ENCODE results near the gene CEP131. TPM values are rescaled to one million over a fixed set of nuclear protein-coding genes. Genes with fewer than 3 reads are reported as not detected.

The CEP131 gene
- total and polyA plus RNA-seq, 2 of the 8 experiments (the other 6 are each of a cell fraction or from before 2014, with no cell fraction given): 5.9 to 23.2 TPM

DNA sequence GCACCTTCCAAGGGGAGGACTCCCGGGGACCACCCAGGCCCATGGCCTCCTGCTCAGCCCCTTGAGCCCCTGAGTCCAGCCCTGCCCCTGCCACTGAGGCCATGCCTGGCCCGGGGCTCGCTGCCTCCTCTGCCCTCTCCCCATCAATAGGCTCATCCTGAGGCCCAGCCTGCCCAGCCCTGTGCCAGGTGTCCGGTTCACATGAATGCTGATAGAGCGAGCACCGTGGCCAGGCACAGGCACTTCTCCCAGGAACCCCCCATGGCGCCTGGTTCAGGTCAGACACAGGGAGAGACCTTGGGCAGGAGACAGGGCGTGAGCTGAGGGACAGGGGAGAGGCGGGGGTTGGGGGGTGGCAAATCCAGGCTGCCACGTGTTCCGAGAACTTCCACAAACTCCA, 60.3 kb downstream of the CEP131 start:
- Histone ChIP-seq H3K36me3 (ENCODE audit: control insufficient read depth in 2 of 4, insufficient read depth in 4 of 4, low read length in 3 of 4) (no peaks in the 10 kb centered on the region), H3K27me3 (replicated peaks in 1 of 4; ENCODE audit: control insufficient read depth in 3 of 4, extremely low read depth in 1 of 4, insufficient read depth in 3 of 4, low read length in 3 of 4) (peaks cover 0 to 7% (median 4%) of the 10 kb centered on the region in 4 experiments; a peak in 5 of 7 replicates), H3K23ac (ENCODE audit: insufficient read length) (no peak overlapping the region), H4K5ac (ENCODE audit: insufficient read length, low read depth, low read length) (no peak overlapping the region), H2BK5ac (ENCODE audit: low read depth, low read length) (no peak overlapping the region), H2BK12ac (ENCODE audit: low read depth, low read length) (no peak overlapping the region), H2BK20ac (ENCODE audit: low read length) (no peak overlapping the region), H3K4ac (replicated peaks; ENCODE audit: insufficient read length, low read depth, low read length) (no peak overlapping the region), H4K8ac (ENCODE audit: extremely low read depth, insufficient read depth, low read length) (peak overlapping the region; percentile 68), H4K20me1 (replicated peaks in 1 of 2; ENCODE audit: control insufficient read depth in 1 of 2, insufficient read depth in 2 of 2, low read length in 2 of 2) (peaks cover 0 to 2% of the 10 kb centered on the region in 2 experiments), H2AK5ac (ENCODE audit: low read depth, low read length) (no peak overlapping the region), H3K23me2 (ENCODE audit: low read depth, low read length) (peaks cover 5% of the 10 kb centered on the region; the same call in 1 of the 2 replicates), H3K79me1 (ENCODE audit: low read depth, low read length) (no peaks in the 10 kb centered on the region), H2AFZ (ENCODE audit: low read length) (no peak overlapping the region), H3K4me1 (replicated peaks in 1 of 4; ENCODE audit: control insufficient read depth in 3 of 4, insufficient read depth in 4 of 4, low read length in 3 of 4) (peaks cover 0 to 12% (median 3%) of the 10 kb centered on the region in 4 experiments; a peak in 4 of 7 replicates), H3K4me3 (ENCODE audit: extremely low read depth in 1 of 4, insufficient read depth in 2 of 4, low read depth in 3 of 4, low read length in 4 of 4) (no peak overlapping the region), H2BK120ac (replicated peaks; ENCODE audit: low read depth, low read length) (no peak overlapping the region), H3K9ac (replicated peaks in 1 of 4; ENCODE audit: extremely low read depth in 1 of 4, low read depth in 3 of 4, low read length in 3 of 4) (no peak overlapping the region), H3K27ac (ENCODE audit: low read depth, low read length) (no peak overlapping the region), H3K18ac (ENCODE audit: extremely low read depth, low read length) (no peak overlapping the region), H2BK15ac (ENCODE audit: low read length) (no peak overlapping the region), H3K56ac (replicated peaks; ENCODE audit: insufficient read length, low read depth, low read length) (no peak overlapping the region), H3K9me3 (ENCODE audit: insufficient read depth in 2 of 2, low read depth in 1 of 2, low read length in 1 of 2) (no peaks in the 10 kb centered on the region), H3K14ac (ENCODE audit: insufficient read length) (no peak overlapping the region), H3K79me2 (ENCODE audit: control insufficient read depth in 1 of 2, insufficient read depth in 2 of 2, low read length in 2 of 2) (no peaks in the 10 kb centered on the region), H4K91ac (replicated peaks; ENCODE audit: insufficient read length, low read length) (no peak overlapping the region), H3K4me2 (ENCODE audit: insufficient read depth in 1 of 2, low read depth in 2 of 2, low read length in 2 of 2) (no peak overlapping the region)
- ChIA-PET POLR2A (ENCODE audit: partially characterized antibody) (interaction anchor here (0.7 kb wide), 1 partner anchor 120 kb away, joined by 3 read pairs; no protein-coding TSS in a partner anchor), CTCF (ENCODE audit: partially characterized antibody) (interaction anchor here (1.2 kb wide), 1 partner anchor 23 kb away, joined by 3 read pairs; no protein-coding TSS in a partner anchor)
- WGBS, 2 experiments (ENCODE audit: extremely low coverage in 1 of 2, insufficient coverage in 1 of 2, insufficient read length in 1 of 2, insufficient replicate concordance in 2 of 2, low coverage in 1 of 2, low lambda C conversion rate in 2 of 2, missing lambda C conversion rate in 1 of 2): 87% methylated on average over 8 of the region's 11 CpGs; no CpG with 5 or more reads in 1 of the 2 experiments
- no peak for DNase-seq (ENCODE audit: low read depth in 1 of 2, low spot score in 2 of 2)
- no peak for FAIRE-seq
- TF ChIP-seq BACH1 (IDR thresholded peaks at IDR 0.05; ENCODE audit: low read length) (no peak), BCL11A (IDR thresholded peaks at IDR 0.05; ENCODE audit: low read depth in 2 of 2, low read length in 2 of 2) (no peak), NRF1 (IDR thresholded peaks at IDR 0.05; ENCODE audit: low read depth, low read length) (no peak), TEAD4 (IDR thresholded peaks at IDR 0.05; ENCODE audit: low read depth, low read length) (no peak)

All from H1 (cell line).